K562 (cell line): ENCODE results near the gene SPSB1. TPM values are rescaled to one million over a fixed set of nuclear protein-coding genes. Genes with fewer than 3 reads are reported as not detected.

ENCODE experiments used
- ATAC-seq: fragments of 200-7000 bp; cut with Tn5 transposase; 3 replicates; pipeline ENCODE4 v1.9.1; 2020; ENCODE audit warnings: moderate library complexity
- BruUV-seq: library from RNA; stranded (reverse); fragments of 400-500 nt; replicated peaks from 2 replicates; lab custom pipeline; 2021; lab: Mats Ljungman, UMichigan
- CTCF ChIA-PET: fragments of 300-600 bp; formaldehyde crosslinking; extraction: SDS; loops from one replicate; lab custom pipeline; 2021; ENCODE audit warnings: low intra/inter-chr PET ratio; lab: Yijun Ruan, JAX
- POLR2A ChIA-PET: fragments of 300-600, 350-650 bp; sonication (Branson Sonifier 250); formaldehyde crosslinking; extraction: SDS; loops from one replicate; lab custom pipeline; 2021; ENCODE audit warnings: antibody characterized with exemption, inconsistent platforms; lab: Yijun Ruan, JAX
- DNase-seq, 4 experiments: peaks; one replicate each; pipeline versions ENCODE4 v3.0.0 to v3.0.0-alpha.2; 2011 to 2018; ENCODE audit warnings: low spot score in 3 of 4, mixed read lengths in 3 of 4; ENCODE audit errors: extremely low read depth in 1 of 4
- FAIRE-seq: peaks from 2 replicates; lab custom pipeline; 2011; peaks lifted over from hg19 to GRCh38; lab: Jason Lieb, UNC
- H2AFZ ChIP-seq: 2 replicates; pipeline ENCODE4 v1.6.0; 2011; ENCODE audit warnings: low read depth, low read length, control low read depth, inconsistent platforms
- H3K27ac ChIP-seq: fragments of 200-600 bp; 3 replicates; pipeline ENCODE4 v1.8.0; 2011; ENCODE audit warnings: low read depth, mild to moderate bottlenecking, control low read depth, inconsistent platforms, low read length, moderate library complexity, mixed read lengths; ENCODE audit errors: extremely low read depth
- H3K27me3 ChIP-seq, 2 experiments: fragments of 300-600 bp in 1 of 2; 2 replicates in 1 of 2; 3 replicates in 1 of 2; pipeline versions ENCODE4 v1.6.0 to v1.8.0; 2011; ENCODE audit warnings: inconsistent platforms in 2 of 2, low read length in 2 of 2, mild to moderate bottlenecking in 1 of 2, mixed read lengths in 1 of 2, moderate library complexity in 1 of 2; ENCODE audit not compliant: control insufficient read depth in 2 of 2, insufficient read depth in 2 of 2
- H3K36me3 ChIP-seq: fragments of 300-600 bp; 3 replicates; pipeline ENCODE4 v1.8.0; 2011; ENCODE audit warnings: mild to moderate bottlenecking, low read length, inconsistent platforms; ENCODE audit not compliant: control insufficient read depth, insufficient read depth
- H3K4me1 ChIP-seq, 2 experiments: fragments of 200-600 bp in 1 of 2; replicated peaks in 1 of 2; 2 replicates in 1 of 2; 3 replicates in 1 of 2; pipeline versions ENCODE4 v1.5.1 to v1.8.0; 2011; ENCODE audit warnings: inconsistent platforms in 2 of 2, low read length in 2 of 2, mild to moderate bottlenecking in 1 of 2, mixed read lengths in 1 of 2, moderate library complexity in 1 of 2; ENCODE audit not compliant: control insufficient read depth in 2 of 2, insufficient read depth in 2 of 2
- H3K4me2 ChIP-seq: 2 replicates; pipeline ENCODE4 v1.6.1; 2011; ENCODE audit warnings: low read length, control low read depth, inconsistent platforms, mixed read lengths; ENCODE audit not compliant: insufficient read depth
- H3K4me3 ChIP-seq: fragments of 200-600 bp; sonication (generic), shearing (Covaris generic); 2 replicates; pipeline ENCODE4 v1.5.1; 2016; ENCODE audit warnings: control low read depth, inconsistent platforms
- H3K79me2 ChIP-seq: fragments of 200-600 bp; 3 replicates; pipeline ENCODE4 v1.8.0; 2011; ENCODE audit warnings: low read length, inconsistent platforms; ENCODE audit not compliant: control insufficient read depth, insufficient read depth
- H3K9ac ChIP-seq, 2 experiments: 2 replicates each; pipeline versions ENCODE4 v1.6.0 to v1.6.1; 2011; ENCODE audit warnings: low read depth in 2 of 2, low read length in 2 of 2, control low read depth in 1 of 2, inconsistent platforms in 1 of 2, mild to moderate bottlenecking in 1 of 2, mixed read lengths in 1 of 2; ENCODE audit not compliant: insufficient read depth in 1 of 2
- H3K9me1 ChIP-seq: one replicate; pipeline ENCODE4 v1.6.0; 2011; ENCODE audit warnings: inconsistent platforms, mild to moderate bottlenecking, low read length, moderate library complexity; ENCODE audit not compliant: control insufficient read depth, insufficient read depth
- H3K9me3 ChIP-seq: replicated peaks from 2 replicates; pipeline ENCODE4 v1.5.1; 2011; ENCODE audit warnings: low read depth, low read length, inconsistent platforms; ENCODE audit not compliant: control insufficient read depth, insufficient read depth
- H4K20me1 ChIP-seq: replicated peaks from 2 replicates; pipeline ENCODE4 v1.6.1; 2011; ENCODE audit warnings: low read length, inconsistent platforms, mixed read lengths; ENCODE audit not compliant: control insufficient read depth, insufficient read depth
- CBX1 ChIP-seq: sonication (generic); IDR thresholded peaks from 2 replicates; pipeline ENCODE4 v1.6.1; 2016; ENCODE audit warnings: antibody characterized with exemption, low read depth, mild to moderate bottlenecking
- CHD1 ChIP-seq: fragments of 200-600 bp; sonication (generic); IDR thresholded peaks from one replicate; pipeline ENCODE4 v1.6.1; 2012; ENCODE audit warnings: mild to moderate bottlenecking, moderate library complexity, low read length, inconsistent platforms
- FOXM1 ChIP-seq, 2 experiments: fragments of 450-650 bp in 1 of 2; sonication (generic) in 1 of 2; formaldehyde crosslinking in 1 of 2; IDR thresholded peaks; 2 replicates each; pipeline versions ENCODE4 v1.6.1 to v1.9.0; 2017 to 2022; ENCODE audit warnings: low read depth in 2 of 2, mild to moderate bottlenecking in 2 of 2, missing genetic modification reagents in 1 of 2, moderate library complexity in 1 of 2
- HNRNPK ChIP-seq: fragments of 200-400 bp; formaldehyde crosslinking; IDR thresholded peaks from one replicate; pipeline ENCODE4 v1.6.1; 2018; ENCODE audit warnings: mild to moderate bottlenecking, low read depth, low read length; ENCODE audit not compliant: poor library complexity, severe bottlenecking
- KAT2B ChIP-seq: IDR thresholded peaks from one replicate; pipeline ENCODE4 v1.6.1; 2012; ENCODE audit warnings: low read depth, mild to moderate bottlenecking, control low read depth, inconsistent platforms, low read length, moderate library complexity
- KDM5B ChIP-seq: fragments of 200-600 bp; sonication (generic); IDR thresholded peaks from 2 replicates; pipeline ENCODE4 v1.6.1; 2012; ENCODE audit warnings: low read depth, mild to moderate bottlenecking, moderate library complexity, low read length, control low read depth, inconsistent platforms; ENCODE audit not compliant: insufficient replicate concordance
- NFXL1 ChIP-seq: fragments of 450-650 bp; formaldehyde crosslinking; IDR thresholded peaks from 2 replicates; pipeline ENCODE4 v1.4.0; 2021; ENCODE audit warnings: mild to moderate bottlenecking
- RBM15 ChIP-seq: fragments of 200-400 bp; formaldehyde crosslinking; IDR thresholded peaks from 2 replicates; pipeline ENCODE4 v1.6.1; 2018; ENCODE audit warnings: mild to moderate bottlenecking, low read length, moderate library complexity; ENCODE audit not compliant: insufficient read depth
- ZNF354B ChIP-seq: fragments of 250-450 bp; sonication (Bioruptor Pico); IDR thresholded peaks from 2 replicates; pipeline ENCODE4 v1.4.0; 2020
- WGBS: fragments of 100-300 bp; shearing (Covaris generic); methylation state at CpG from one replicate; pipeline ENCODE4 v1.1.6; 2016; ENCODE audit warnings: low coverage, mixed read lengths; ENCODE audit not compliant: insufficient coverage; ENCODE audit errors: missing lambda C conversion rate; 5-methylcytosine and 5-hydroxymethylcytosine counted together
- in situ Hi-C: fragments of 300-500 bp; cut with MboI; formaldehyde crosslinking; loops from 4 replicates; pipeline ENCODE4 v1.15.0; 2018; ENCODE audit warnings: inconsistent platforms, mixed read lengths
- intact Hi-C: fragments of 100-400 bp; cut with micrococcal nuclease; formaldehyde crosslinking; loops from 2 replicates; pipeline ENCODE4 v1.14.2; 2022
- polyA plus RNA-seq, 8 experiments: library from polyadenylated mRNA; depleted of rRNA in 4 of 8; stranded (reverse) in 5 of 8; unstranded in 3 of 8; fragments of >200 nt; fragmentation: Nextera tagmentation in 2 of 8; fragmentation: Illumina TruSeq in 1 of 8; extraction: Ambion mirVana in 2 of 8; extraction: Trizol in 1 of 8; gene quantifications; 2 replicates each; pipeline versions ENCODE4 v1.2.1 to v1.2.3, GENCODE V29; 2011 to 2014; ENCODE audit warnings: inconsistent platforms in 1 of 8, missing spikeins in 1 of 8
- total RNA-seq, 7 experiments: library from RNA; depleted of rRNA in 6 of 7; stranded (reverse); fragments of >200 nt in 6 of 7; fragmentation: Illumina TruSeq in 2 of 7; extraction: Trizol in 2 of 7; gene quantifications; 2 replicates each; pipeline versions ENCODE4 v1.2.1 to v1.2.3, GENCODE V29; 2011 to 2021; ENCODE audit warnings: low replicate concordance in 1 of 7
- TF ChIP-seq, protein P1 (sequence below), 2 experiments: IDR thresholded peaks in 1 of 2; conservative IDR thresholded peaks in 1 of 2; 2 replicates each; pipeline ENCODE4 v1.6.1; 2016; ENCODE audit warnings: low read depth in 2 of 2, mild to moderate bottlenecking in 1 of 2, missing compliant biosample characterization in 1 of 2, missing genetic modification characterization in 1 of 2, moderate library complexity in 1 of 2
- TF ChIP-seq, protein P2 (sequence below): sonication (generic); formaldehyde crosslinking; IDR thresholded peaks from 2 replicates; pipeline ENCODE4 v1.8.0; 2022; ENCODE audit warnings: mild to moderate bottlenecking, missing genetic modification reagents
- TF ChIP-seq, protein P3 (sequence below): sonication (generic); formaldehyde crosslinking; IDR thresholded peaks from 2 replicates; pipeline ENCODE4 v1.8.1; 2023; ENCODE audit warnings: mild to moderate bottlenecking, missing genetic modification reagents
- TF ChIP-seq, protein P4 (sequence below): fragments of 450-650 bp; IDR thresholded peaks from 2 replicates; pipeline ENCODE4 v1.6.1; 2016

The SPSB1 gene
- total and polyA plus RNA-seq, 9 of the 15 experiments (the other 6 are each of a cell fraction or from before 2014, with no cell fraction given) = 0.06 to 0.35 (median 0.14) TPM; not detected in 6

DNA sequence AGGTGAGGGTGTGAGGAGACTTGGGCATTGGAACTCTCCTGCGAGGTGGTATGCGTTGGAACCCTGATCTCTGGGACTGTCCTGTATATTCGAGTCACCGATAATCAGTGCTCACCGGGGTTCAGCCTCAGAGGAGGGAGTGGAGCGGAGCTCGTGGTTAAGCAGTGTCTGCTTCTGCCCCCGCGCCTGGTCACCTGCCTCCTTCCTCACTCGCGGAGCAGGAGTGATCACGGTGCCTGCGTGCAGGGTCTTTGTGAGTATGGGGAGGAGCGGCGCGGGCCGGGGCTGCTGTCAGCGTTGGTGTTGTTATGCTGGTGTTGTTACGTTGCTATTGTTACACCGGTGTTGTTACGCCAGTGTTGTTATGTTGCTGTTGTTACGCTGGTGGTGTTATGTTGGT lies 34.8 kb upstream of the SPSB1 start:
- no TSS peak for BruUV-seq
- in situ Hi-C loops (no loop called here), intact Hi-C loops (no loop called here)
- Histone ChIP-seq H3K27ac (no peak overlapping the region), H3K9me3 (peaks cover 23% of the 10 kb centered on the region), H3K4me1 (no peaks in the 10 kb centered on the region; a peak in 1 of 5 replicates), H3K9ac (no peak overlapping the region), H2AFZ (no peak overlapping the region), H3K9me1 (no peaks in the 10 kb centered on the region), H4K20me1 (no peaks in the 10 kb centered on the region; the same call in 1 of the 2 replicates), H3K27me3 (peaks cover 22 to 43% of the 10 kb centered on the region in 2 experiments), H3K79me2 (no peaks in the 10 kb centered on the region), H3K4me2 (no peak overlapping the region), H3K4me3 (no peak overlapping the region), H3K36me3 (no peaks in the 10 kb centered on the region)
- TF ChIP-seq KDM5B (no peak), ZNF354B (CRISPR knock-in tag) (no peak), HNRNPK (no peak), NFXL1 (CRISPR knock-in tag) (no peak), CHD1 (no peak), RBM15 (no peak), CBX1 (no peak), KAT2B (no peak), FOXM1 (IDR thresholded peaks at IDR 0.05; ENCODE audit: low read depth) (no peak), FOXM1 (CRISPR knock-in tag; IDR thresholded peaks at IDR 0.05; ENCODE audit: low read depth) (no peak)
- TF ChIP-seq, protein P1, sequence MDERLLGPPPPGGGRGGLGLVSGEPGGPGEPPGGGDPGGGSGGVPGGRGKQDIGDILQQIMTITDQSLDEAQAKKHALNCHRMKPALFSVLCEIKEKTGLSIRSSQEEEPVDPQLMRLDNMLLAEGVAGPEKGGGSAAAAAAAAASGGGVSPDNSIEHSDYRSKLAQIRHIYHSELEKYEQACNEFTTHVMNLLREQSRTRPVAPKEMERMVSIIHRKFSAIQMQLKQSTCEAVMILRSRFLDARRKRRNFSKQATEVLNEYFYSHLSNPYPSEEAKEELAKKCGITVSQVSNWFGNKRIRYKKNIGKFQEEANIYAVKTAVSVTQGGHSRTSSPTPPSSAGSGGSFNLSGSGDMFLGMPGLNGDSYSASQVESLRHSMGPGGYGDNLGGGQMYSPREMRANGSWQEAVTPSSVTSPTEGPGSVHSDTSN (CRISPR knock-in tag; IDR thresholded peaks at IDR 0.05; ENCODE audit: low read depth) = no peak
- TF ChIP-seq, protein P1 (tag; conservative IDR thresholded peaks at IDR 0.05; ENCODE audit: low read depth) = no peak
- TF ChIP-seq, protein P2, sequence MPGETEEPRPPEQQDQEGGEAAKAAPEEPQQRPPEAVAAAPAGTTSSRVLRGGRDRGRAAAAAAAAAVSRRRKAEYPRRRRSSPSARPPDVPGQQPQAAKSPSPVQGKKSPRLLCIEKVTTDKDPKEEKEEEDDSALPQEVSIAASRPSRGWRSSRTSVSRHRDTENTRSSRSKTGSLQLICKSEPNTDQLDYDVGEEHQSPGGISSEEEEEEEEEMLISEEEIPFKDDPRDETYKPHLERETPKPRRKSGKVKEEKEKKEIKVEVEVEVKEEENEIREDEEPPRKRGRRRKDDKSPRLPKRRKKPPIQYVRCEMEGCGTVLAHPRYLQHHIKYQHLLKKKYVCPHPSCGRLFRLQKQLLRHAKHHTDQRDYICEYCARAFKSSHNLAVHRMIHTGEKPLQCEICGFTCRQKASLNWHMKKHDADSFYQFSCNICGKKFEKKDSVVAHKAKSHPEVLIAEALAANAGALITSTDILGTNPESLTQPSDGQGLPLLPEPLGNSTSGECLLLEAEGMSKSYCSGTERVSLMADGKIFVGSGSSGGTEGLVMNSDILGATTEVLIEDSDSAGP (CRISPR knock-in tag) = no peak
- TF ChIP-seq, protein P3, sequence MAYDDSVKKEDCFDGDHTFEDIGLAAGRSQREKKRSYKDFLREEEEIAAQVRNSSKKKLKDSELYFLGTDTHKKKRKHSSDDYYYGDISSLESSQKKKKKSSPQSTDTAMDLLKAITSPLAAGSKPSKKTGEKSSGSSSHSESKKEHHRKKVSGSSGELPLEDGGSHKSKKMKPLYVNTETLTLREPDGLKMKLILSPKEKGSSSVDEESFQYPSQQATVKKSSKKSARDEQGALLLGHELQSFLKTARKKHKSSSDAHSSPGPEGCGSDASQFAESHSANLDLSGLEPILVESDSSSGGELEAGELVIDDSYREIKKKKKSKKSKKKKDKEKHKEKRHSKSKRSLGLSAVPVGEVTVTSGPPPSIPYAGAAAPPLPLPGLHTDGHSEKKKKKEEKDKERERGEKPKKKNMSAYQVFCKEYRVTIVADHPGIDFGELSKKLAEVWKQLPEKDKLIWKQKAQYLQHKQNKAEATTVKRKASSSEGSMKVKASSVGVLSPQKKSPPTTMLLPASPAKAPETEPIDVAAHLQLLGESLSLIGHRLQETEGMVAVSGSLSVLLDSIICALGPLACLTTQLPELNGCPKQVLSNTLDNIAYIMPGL = no peak
- TF ChIP-seq, protein P4, sequence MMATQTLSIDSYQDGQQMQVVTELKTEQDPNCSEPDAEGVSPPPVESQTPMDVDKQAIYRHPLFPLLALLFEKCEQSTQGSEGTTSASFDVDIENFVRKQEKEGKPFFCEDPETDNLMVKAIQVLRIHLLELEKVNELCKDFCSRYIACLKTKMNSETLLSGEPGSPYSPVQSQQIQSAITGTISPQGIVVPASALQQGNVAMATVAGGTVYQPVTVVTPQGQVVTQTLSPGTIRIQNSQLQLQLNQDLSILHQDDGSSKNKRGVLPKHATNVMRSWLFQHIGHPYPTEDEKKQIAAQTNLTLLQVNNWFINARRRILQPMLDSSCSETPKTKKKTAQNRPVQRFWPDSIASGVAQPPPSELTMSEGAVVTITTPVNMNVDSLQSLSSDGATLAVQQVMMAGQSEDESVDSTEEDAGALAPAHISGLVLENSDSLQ = no peak
- ChIA-PET POLR2A (interaction anchor here (0.6 to 1.1 kb wide), 2 partner anchors 14 to 153 kb away, joined by 4 to 5 read pairs; no protein-coding TSS in a partner anchor), CTCF (interaction anchor here (0.6 kb wide), 1 partner anchor 338 kb away, joined by 3 read pairs; no protein-coding TSS in a partner anchor)
- ATAC-seq = no peak
- DNase-seq = no peak
- no peak for FAIRE-seq
- WGBS = 54% methylated on average over 19 of the region's 22 CpGs
